Activated CD4-positive, alpha-beta T cell treated with anti-CD3 and anti-CD28 coated beads, Interleukin-2, amount 10 ng/mL, durations not matched to agents 24 days and 14 days (primary cell): Measurements from ENCODE around the gene PSMB8. TPM values are rescaled to one million over a fixed set of nuclear protein-coding genes. Genes with fewer than 3 reads are reported as not detected.
A peak's percentile ranks its signal among the peaks of the same experiment; 100 is the strongest.
"Not testable (repeated sequence)": the region's sequence is repeated elsewhere in the genome, so short reads cannot be mapped to it uniquely, and the experiment has no call there.

Source experiments
- DNase-seq: peaks from one replicate; pipeline ENCODE4 v3.0.0; 2022
- H3K27ac Mint-ChIP-seq: one replicate; pipeline ENCODE4 v1.8.0; 2022; ENCODE audit warnings: mild to moderate bottlenecking, mixed read lengths
- H3K27me3 Mint-ChIP-seq: one replicate; pipeline ENCODE4 v1.8.0; 2022; ENCODE audit warnings: mixed read lengths
- H3K36me3 Mint-ChIP-seq: one replicate; pipeline ENCODE4 v1.8.0; 2022; ENCODE audit warnings: low read depth, mild to moderate bottlenecking, mixed read lengths
- H3K4me1 Mint-ChIP-seq: one replicate; pipeline ENCODE4 v1.8.0; 2021; ENCODE audit warnings: mixed read lengths
- H3K4me3 Mint-ChIP-seq: one replicate; pipeline ENCODE4 v1.8.0; 2022; ENCODE audit warnings: mild to moderate bottlenecking, moderate library complexity, mixed read lengths
- H3K9me3 Mint-ChIP-seq: one replicate; pipeline ENCODE4 v1.8.0; 2021; ENCODE audit warnings: mixed read lengths
- intact Hi-C: fragments of 100-400 bp; cut with micrococcal nuclease; formaldehyde crosslinking; loops from one replicate; pipeline ENCODE4 v1.15.1; 2023
- total RNA-seq: library from RNA; stranded (reverse); gene quantifications from 2 replicates; pipeline ENCODE4 v1.2.3, GENCODE V29; 2022

PSMB8 gene
- total RNA-seq, 1 donor from 2014 or later, result 342 TPM

- peak; percentile 57 for DNase-seq
- no peaks in the 10 kb centered on the region for H3K9me3 Mint-ChIP-seq
- intact Hi-C loops, result no loop called here
- H3K4me3 Mint-ChIP-seq, result no peak within 1 kb of the TSS
- peaks cover 9% of the 10 kb centered on the region for H3K36me3 Mint-ChIP-seq
- H3K4me1 Mint-ChIP-seq, result peaks cover 10% of the 10 kb centered on the region
- H3K27me3 Mint-ChIP-seq, result no peaks in the 10 kb centered on the region
- H3K27ac Mint-ChIP-seq, result no peak within 1 kb of the TSS
Observed at GRCh38 chr6:32816746-32817204, 27.1 kb downstream of the PSMB8 start, which contains the start of gene HLA-DOB. Gene HLA-DOB (minus strand): TSS chr6:32817002. CDS start chr6:32816951, 51 bp downstream.

GRCh38 chr6:32815996-32816395 is 27.9 kb downstream of the PSMB8 start:
- H3K27me3 Mint-ChIP-seq, result no peaks in the 10 kb centered on the region
- H3K27ac Mint-ChIP-seq, result no peak overlapping the region
- H3K9me3 Mint-ChIP-seq, result no peaks in the 10 kb centered on the region
- no peak overlapping the region for H3K4me3 Mint-ChIP-seq
- intact Hi-C loops, result no loop called here
- H3K4me1 Mint-ChIP-seq, result peaks cover 10% of the 10 kb centered on the region
- DNase-seq, result peak; percentile 24
- H3K36me3 Mint-ChIP-seq, result peaks cover 9% of the 10 kb centered on the region

GRCh38 chr6:32815115-32815514 is 28.7 kb downstream of the PSMB8 start:
- intact Hi-C loops, result no loop called here
- DNase-seq, result no peak
- Mint-ChIP-seq H3K4me1 (peaks cover 6% of the 10 kb centered on the region), H3K4me3 (no peak overlapping the region), H3K27me3 (no peaks in the 10 kb centered on the region), H3K36me3 (peaks cover 6% of the 10 kb centered on the region), H3K27ac (no peak overlapping the region), H3K9me3 (no peaks in the 10 kb centered on the region)

GRCh38 chr6:32814145-32814544 is 29.7 kb downstream of the PSMB8 start:
- Mint-ChIP-seq H3K4me3 (no peak overlapping the region), H3K36me3 (peaks cover 5% of the 10 kb centered on the region), H3K4me1 (peaks cover 4% of the 10 kb centered on the region), H3K9me3 (no peaks in the 10 kb centered on the region), H3K27ac (no peak overlapping the region), H3K27me3 (no peaks in the 10 kb centered on the region)
- peak; percentile 52 for DNase-seq
- intact Hi-C loops, result no loop called here

- peaks cover 7% of the 10 kb centered on the region for H3K4me1 Mint-ChIP-seq
- peaks cover 23% of the 10 kb centered on the region for H3K27me3 Mint-ChIP-seq
- no peaks in the 10 kb centered on the region for H3K9me3 Mint-ChIP-seq
- H3K36me3 Mint-ChIP-seq, result peaks cover 4% of the 10 kb centered on the region
- intact Hi-C loops, result no loop called here
- no peak overlapping the region for H3K27ac Mint-ChIP-seq
- no peak overlapping the region for H3K4me3 Mint-ChIP-seq
- no peak for DNase-seq
Observed at GRCh38 chr6:32809171-32809570, 34.7 kb downstream of the PSMB8 start.

- peaks cover 2% of the 10 kb centered on the region for H3K36me3 Mint-ChIP-seq
- no peak overlapping the region for H3K27ac Mint-ChIP-seq
- peaks cover 7% of the 10 kb centered on the region for H3K4me1 Mint-ChIP-seq
- no peak overlapping the region for H3K4me3 Mint-ChIP-seq
- peak; percentile 53 for DNase-seq
- peaks cover 40% of the 10 kb centered on the region for H3K27me3 Mint-ChIP-seq
- H3K9me3 Mint-ChIP-seq, result no peaks in the 10 kb centered on the region
- intact Hi-C loops, result no loop called here
Observed at GRCh38 chr6:32807020-32807580, 36.7 kb downstream of the PSMB8 start.

- H3K27ac Mint-ChIP-seq, H3K4me3 Mint-ChIP-seq, H3K4me1 Mint-ChIP-seq, H3K9me3 Mint-ChIP-seq, intact Hi-C loops, H3K36me3 Mint-ChIP-seq: not testable (repeated sequence)
- H3K27me3 Mint-ChIP-seq, result peaks cover 51% of the 10 kb centered on the region
- peak; percentile 16 for DNase-seq
Observed at GRCh38 chr6:32805404-32805803, 38.4 kb downstream of the PSMB8 start.

- intact Hi-C loops, result no loop called here
- Mint-ChIP-seq H3K27ac (no peak overlapping the region), H3K4me3 (no peak overlapping the region), H3K9me3 (no peaks in the 10 kb centered on the region), H3K27me3 (peaks cover 64% of the 10 kb centered on the region), H3K4me1 (peaks cover 7% of the 10 kb centered on the region), H3K36me3 (peaks cover 2% of the 10 kb centered on the region)
- DNase-seq, result peak; percentile 26
Observed at GRCh38 chr6:32803416-32803815, 40.4 kb downstream of the PSMB8 start.

GRCh38 chr6:32799740-32800139 is 44.1 kb downstream of the PSMB8 start:
- intact Hi-C loops, result loop anchor here (5.0 to 10.0 kb wide), 3 partner anchors 97 to 555 kb away; no protein-coding TSS in a partner anchor
- H3K9me3 Mint-ChIP-seq, result no peaks in the 10 kb centered on the region
- H3K27me3 Mint-ChIP-seq, result peaks cover 63% of the 10 kb centered on the region
- no peak for DNase-seq
- no peak overlapping the region for H3K27ac Mint-ChIP-seq
- H3K4me3 Mint-ChIP-seq, result no peak overlapping the region
- no peaks in the 10 kb centered on the region for H3K36me3 Mint-ChIP-seq
- H3K4me1 Mint-ChIP-seq, result peaks cover 18% of the 10 kb centered on the region

- H3K4me1 Mint-ChIP-seq, result peaks cover 24% of the 10 kb centered on the region
Observed at GRCh38 chr6:32799168-32799567, 44.7 kb downstream of the PSMB8 start.

GRCh38 chr6:32796848-32797776 is 46.7 kb downstream of the PSMB8 start:
- peak overlapping the region; percentile 74 for H3K4me3 Mint-ChIP-seq
- no peaks in the 10 kb centered on the region for H3K36me3 Mint-ChIP-seq
- no peak overlapping the region for H3K27ac Mint-ChIP-seq
- no peaks in the 10 kb centered on the region for H3K9me3 Mint-ChIP-seq
- peaks cover 31% of the 10 kb centered on the region for H3K4me1 Mint-ChIP-seq
- DNase-seq, result peak; percentile 93
- H3K27me3 Mint-ChIP-seq, result peaks cover 62% of the 10 kb centered on the region
- intact Hi-C loops, result loop anchor here (1.0 to 10.0 kb wide), 4 partner anchors 95 to 552 kb away; no protein-coding TSS in a partner anchor

More at GRCh38 chr6:32799168-32799567, 44.7 kb downstream of the PSMB8 start:
- Mint-ChIP-seq H3K9me3 (no peaks in the 10 kb centered on the region), H3K36me3 (no peaks in the 10 kb centered on the region), H3K27me3 (peaks cover 63% of the 10 kb centered on the region), H3K4me3 (no peak overlapping the region), H3K27ac (no peak overlapping the region)
- intact Hi-C loops, result loop anchor here (5.0 to 10.0 kb wide), 3 partner anchors 97 to 554 kb away; no protein-coding TSS in a partner anchor
- DNase-seq, result no peak

- no peak overlapping the region for H3K27ac Mint-ChIP-seq
- DNase-seq, result no peak
- no peaks in the 10 kb centered on the region for H3K36me3 Mint-ChIP-seq
- peaks cover 31% of the 10 kb centered on the region for H3K4me1 Mint-ChIP-seq
- no peaks in the 10 kb centered on the region for H3K9me3 Mint-ChIP-seq
- no peak overlapping the region for H3K4me3 Mint-ChIP-seq
- H3K27me3 Mint-ChIP-seq, result peaks cover 61% of the 10 kb centered on the region
- intact Hi-C loops, result loop anchor here (10.0 kb wide), 1 partner anchor 550 kb away; no protein-coding TSS in a partner anchor
Observed at GRCh38 chr6:32794510-32794909, 49.3 kb downstream of the PSMB8 start.

- no peaks in the 10 kb centered on the region for H3K9me3 Mint-ChIP-seq
- peaks cover 59% of the 10 kb centered on the region for H3K27me3 Mint-ChIP-seq
- DNase-seq, result no peak
- intact Hi-C loops, result loop anchor here (10.0 kb wide), 1 partner anchor 548 kb away; no protein-coding TSS in a partner anchor
- no peaks in the 10 kb centered on the region for H3K36me3 Mint-ChIP-seq
- peaks cover 31% of the 10 kb centered on the region for H3K4me1 Mint-ChIP-seq
- H3K4me3 Mint-ChIP-seq, result no peak overlapping the region
- H3K27ac Mint-ChIP-seq, result no peak overlapping the region
Observed at GRCh38 chr6:32792901-32793435, 50.9 kb downstream of the PSMB8 start.
